ENCODE data around the gene PAFAH1B2.

PAFAH1B2 gene

GRCh38 chr11:117189191-117189940, 45.3 kb downstream of the PAFAH1B2 start:
- DNase-seq, result no peak

- no peak for DNase-seq
Measured at GRCh38 chr11:117189941-117190544, 46.0 kb downstream of the PAFAH1B2 start.

- DNase-seq, result no peak
Measured at GRCh38 chr11:117191680-117192400, 47.8 kb downstream of the PAFAH1B2 start.

- no peak for DNase-seq
Measured at GRCh38 chr11:117192401-117192875, 48.4 kb downstream of the PAFAH1B2 start.

- no peak for DNase-seq
Measured at GRCh38 chr11:117193130-117194020, 49.3 kb downstream of the PAFAH1B2 start.

- no peak for DNase-seq
Measured at GRCh38 chr11:117194267-117194666, 50.2 kb downstream of the PAFAH1B2 start.

GRCh38 chr11:117195258-117195657, 51.2 kb downstream of the PAFAH1B2 start:
- DNase-seq, result no peak

GRCh38 chr11:117195761-117196160, 51.7 kb downstream of the PAFAH1B2 start:
- DNase-seq, result no peak

- DNase-seq, result no peak
Measured at GRCh38 chr11:117197006-117197405, 52.9 kb downstream of the PAFAH1B2 start.

GRCh38 chr11:117197516-117198456, 53.7 kb downstream of the PAFAH1B2 start:
- peak; percentile 56 for DNase-seq

- no peak for DNase-seq
Measured at GRCh38 chr11:117198613-117199012, 54.5 kb downstream of the PAFAH1B2 start.

GRCh38 chr11:117199053-117199915, 55.2 kb downstream of the PAFAH1B2 start, which contains the start of gene TAGLN:
Gene TAGLN, plus strand, starts transcription at chr11:117199370. Its CDS starts 3,644 bp downstream, at chr11:117203014.
- peak; percentile 99 for DNase-seq

- DNase-seq, result no peak
Measured at GRCh38 chr11:117199916-117200812, 56.1 kb downstream of the PAFAH1B2 start.

GRCh38 chr11:117200813-117201657, 56.9 kb downstream of the PAFAH1B2 start:
- DNase-seq, result no peak

- DNase-seq, result no peak
Measured at GRCh38 chr11:117201658-117202305, 57.7 kb downstream of the PAFAH1B2 start.

GRCh38 chr11:117202386-117203068, 58.4 kb downstream of the PAFAH1B2 start:
- DNase-seq, result no peak

- no peak for DNase-seq
Measured at GRCh38 chr11:117203069-117203407, 59.0 kb downstream of the PAFAH1B2 start.
